T-cell (primary cell): ENCODE measurements around the gene AHRR. TPM values are rescaled to one million over a fixed set of nuclear protein-coding genes. Genes with fewer than 3 reads are reported as not detected.

Experiments used
- ATAC-seq, 4 experiments: fragments of 200-7000 bp in 3 of 4; fragments of 150-1000 bp in 1 of 4; cut with Tn5 transposase; replicated peaks in 1 of 4; 1 replicate in 3 of 4; 2 replicates in 1 of 4; pipeline ENCODE4 v1.10.0; 2021; ENCODE audit warnings: moderate library complexity in 3 of 4, mild to moderate bottlenecking in 2 of 4, moderate number of reproducible peaks in 1 of 4
- CTCF ChIA-PET, 2 donors: fragments of 300-600 bp; sonication (Branson Sonifier 250); formaldehyde crosslinking; loops; one replicate each; lab custom pipeline; 2022; ENCODE audit warnings: antibody characterized with exemption in 2 of 2; lab: Charles Lee
- POLR2A ChIA-PET, 2 donors: fragments of 300-600 bp; sonication (Branson Sonifier 250); formaldehyde crosslinking; loops; one replicate each; lab custom pipeline; 2022; ENCODE audit warnings: antibody characterized with exemption in 2 of 2; lab: Charles Lee
- DNase-seq, 35 experiments: peaks; one replicate each; pipeline versions ENCODE4 v3.0.0 to v3.0.0-alpha.2; 2013 to 2023
- H3K27ac ChIP-seq: one replicate; pipeline ENCODE4 v1.5.1; 2013; ENCODE audit warnings: low read length
- H3K27me3 ChIP-seq, 2 experiments: replicated peaks in 1 of 2; 1 replicate in 1 of 2; 2 replicates in 1 of 2; pipeline versions ENCODE4 v1.6.1 to v1.7.0; 2013; ENCODE audit warnings: low read length in 1 of 2, mixed read lengths in 1 of 2; ENCODE audit not compliant: control insufficient read depth in 2 of 2, insufficient read depth in 2 of 2; ENCODE audit errors: extremely low read depth in 1 of 2
- H3K36me3 ChIP-seq, 2 donors: 1 replicate in 1 of 2; 2 replicates in 1 of 2; pipeline versions ENCODE4 v1.6.1 to v1.7.0; 2013; ENCODE audit warnings: low read length in 1 of 2; ENCODE audit not compliant: control insufficient read depth in 2 of 2, insufficient read depth in 1 of 2; ENCODE audit errors: extremely low read depth in 1 of 2
- H3K4me1 ChIP-seq, 2 experiments: 1 replicate in 1 of 2; 2 replicates in 1 of 2; pipeline versions ENCODE4 v1.6.1 to v1.7.0; 2013; ENCODE audit warnings: low read length in 2 of 2, mixed read lengths in 1 of 2; ENCODE audit not compliant: insufficient read depth in 2 of 2, control insufficient read depth in 1 of 2; ENCODE audit errors: extremely low read depth in 1 of 2
- H3K4me3 ChIP-seq, 2 donors: 1 replicate in 1 of 2; 2 replicates in 1 of 2; pipeline versions ENCODE4 v1.5.1 to v1.7.0; 2013; ENCODE audit warnings: mild to moderate bottlenecking in 2 of 2, low read length in 1 of 2, moderate library complexity in 1 of 2; ENCODE audit not compliant: control insufficient read depth in 1 of 2; ENCODE audit errors: extremely low read depth in 1 of 2
- H3K9me3 ChIP-seq: 2 replicates; pipeline ENCODE4 v1.7.0; 2013
- H3K27ac Mint-ChIP-seq, 2 donors: one replicate each; pipeline ENCODE4 v1.8.0; 2020 to 2021; ENCODE audit warnings: mild to moderate bottlenecking in 2 of 2, mixed read lengths in 2 of 2
- H3K27me3 Mint-ChIP-seq, 2 donors: one replicate each; pipeline ENCODE4 v1.8.0; 2021 to 2022; ENCODE audit warnings: mixed read lengths in 2 of 2
- H3K36me3 Mint-ChIP-seq: one replicate; pipeline ENCODE4 v1.8.0; 2021; ENCODE audit warnings: mixed read lengths
- H3K4me1 Mint-ChIP-seq, 3 donors: one replicate each; pipeline ENCODE4 v1.8.0; 2020 to 2022; ENCODE audit warnings: mixed read lengths in 3 of 3, mild to moderate bottlenecking in 1 of 3
- H3K4me3 Mint-ChIP-seq, 3 donors: one replicate each; pipeline ENCODE4 v1.8.0; 2020 to 2022; ENCODE audit warnings: mild to moderate bottlenecking in 3 of 3, mixed read lengths in 3 of 3, moderate library complexity in 3 of 3
- H3K9me3 Mint-ChIP-seq, 3 donors: one replicate each; pipeline ENCODE4 v1.8.0; 2020 to 2022; ENCODE audit warnings: mixed read lengths in 3 of 3
- WGBS: methylation state at CpG from one replicate; pipeline ENCODE4 v1.1.5; 2013; ENCODE audit warnings: missing lambda C conversion rate; ENCODE audit not compliant: insufficient coverage; 5-methylcytosine and 5-hydroxymethylcytosine counted together
- total RNA-seq, 35 experiments: library from RNA in 6 of 35; stranded (reverse) in 6 of 35; fragments of 120-200 nt in 1 of 35; gene quantifications; one replicate each; pipeline versions ENCODE4 v1.2.1 to v1.2.4 and lab custom pipeline; 2013 to 2026

The AHRR gene
- total RNA-seq, 5 donors from 2014 or later (not counting 1 experiment from before 2014, with no cell fraction given) = 0.55 to 13.5 (median 3.4) TPM

GRCh38 chr5:316210-317085 lies 5.1 kb upstream of the AHRR start:
- H3K4me1 ChIP-seq = peaks cover 3 to 20% of the 10 kb centered on the region in 2 experiments
- peaks cover 23 to 35% of the 10 kb centered on the region in 2 donors for H3K36me3 ChIP-seq
- Mint-ChIP-seq H3K9me3 (no peaks in the 10 kb centered on the region), H3K4me1 (peaks cover 0 to 12% (median 10%) of the 10 kb centered on the region in 3 donors), H3K27ac (no peak overlapping the region), H3K36me3 (peaks cover 25% of the 10 kb centered on the region), H3K4me3 (no peak overlapping the region), H3K27me3 (peaks cover 6 to 18% of the 10 kb centered on the region in 2 donors)
- no peak for ATAC-seq
- CTCF ChIA-PET = no interaction called here
- 92% methylated on average over 15 of the region's 19 CpGs for WGBS
- peaks cover 0 to 30% of the 10 kb centered on the region in 2 experiments for H3K27me3 ChIP-seq
- no peak for DNase-seq
- H3K9me3 ChIP-seq = no peaks in the 10 kb centered on the region
- H3K4me3 ChIP-seq = no peak overlapping the region
- no peak overlapping the region for H3K27ac ChIP-seq
- POLR2A ChIA-PET = no interaction called here

GRCh38 chr5:317086-317811 lies 4.3 kb upstream of the AHRR start:
- ChIA-PET CTCF (no interaction called here), POLR2A (no interaction called here)
- Mint-ChIP-seq H3K27me3 (peaks cover 6 to 18% of the 10 kb centered on the region in 2 donors), H3K27ac (no peak overlapping the region), H3K9me3 (no peaks in the 10 kb centered on the region), H3K4me3 (peak overlapping the region in 1 of 3 donors; percentile 17), H3K36me3 (peaks cover 24% of the 10 kb centered on the region), H3K4me1 (peaks cover 0 to 12% (median 10%) of the 10 kb centered on the region in 3 donors)
- DNase-seq (peak in 4 of 35 experiments; percentile 11 to 41 (median 28)), ATAC-seq (peak in 3 of 4 experiments; percentile 47 to 66 (median 58))
- no peaks in the 10 kb centered on the region for H3K9me3 ChIP-seq
- H3K36me3 ChIP-seq = peaks cover 18 to 29% of the 10 kb centered on the region in 2 donors
- no peak overlapping the region for H3K4me3 ChIP-seq
- H3K27ac ChIP-seq = no peak overlapping the region
- peaks cover 3 to 22% of the 10 kb centered on the region in 2 experiments for H3K4me1 ChIP-seq
- H3K27me3 ChIP-seq = peaks cover 0 to 35% of the 10 kb centered on the region in 2 experiments
- 76% methylated on average over 21 of the region's 26 CpGs for WGBS

- peaks cover 3 to 30% of the 10 kb centered on the region in 2 experiments for H3K4me1 ChIP-seq
- H3K9me3 ChIP-seq = no peaks in the 10 kb centered on the region
- DNase-seq (no peak), ATAC-seq (no peak)
- peaks cover 0 to 15% (median 12%) of the 10 kb centered on the region in 3 donors for H3K4me1 Mint-ChIP-seq
- no peak overlapping the region for H3K4me3 Mint-ChIP-seq
- H3K36me3 ChIP-seq = peaks cover 16 to 22% of the 10 kb centered on the region in 2 donors
- H3K27ac Mint-ChIP-seq = no peak overlapping the region
- peaks cover 9 to 22% of the 10 kb centered on the region in 2 donors for H3K27me3 Mint-ChIP-seq
- H3K27ac ChIP-seq = no peak overlapping the region
- CTCF ChIA-PET = no interaction called here
- H3K27me3 ChIP-seq = peaks cover 2 to 46% of the 10 kb centered on the region in 2 experiments
- H3K4me3 ChIP-seq = no peak overlapping the region
- peaks cover 18% of the 10 kb centered on the region for H3K36me3 Mint-ChIP-seq
- 79% methylated on average over 10 of the region's 15 CpGs for WGBS
- POLR2A ChIA-PET = no interaction called here
- H3K9me3 Mint-ChIP-seq = no peaks in the 10 kb centered on the region
These were observed 3.1 kb upstream of the AHRR start for GRCh38 chr5:318341-318897.

GRCh38 chr5:318931-319601 lies 2.4 kb upstream of the AHRR start:
- no peak for DNase-seq
- Mint-ChIP-seq H3K27ac (no peak overlapping the region), H3K36me3 (peaks cover 18% of the 10 kb centered on the region), H3K27me3 (peaks cover 15 to 29% of the 10 kb centered on the region in 2 donors), H3K4me1 (peaks cover 0 to 16% (median 12%) of the 10 kb centered on the region in 3 donors), H3K4me3 (peak overlapping the region in 1 of 3 donors; percentile 6), H3K9me3 (no peaks in the 10 kb centered on the region)
- Histone ChIP-seq H3K4me3 (no peak overlapping the region), H3K27ac (no peak overlapping the region), H3K9me3 (no peaks in the 10 kb centered on the region), H3K27me3 (peaks cover 2 to 53% of the 10 kb centered on the region in 2 experiments), H3K4me1 (peaks cover 3 to 30% of the 10 kb centered on the region in 2 experiments), H3K36me3 (peaks cover 11 to 15% of the 10 kb centered on the region in 2 donors)
- 63% methylated on average over 17 of the region's 18 CpGs for WGBS
- POLR2A ChIA-PET = no interaction called here
- ATAC-seq = no peak
- CTCF ChIA-PET = no interaction called here

GRCh38 chr5:320524-321229 lies 837 bp upstream of the AHRR start:
- Histone ChIP-seq H3K9me3 (no peaks in the 10 kb centered on the region), H3K4me1 (peaks cover 3 to 30% of the 10 kb centered on the region in 2 experiments), H3K4me3 (peak overlapping the region in 1 of 2 donors; percentile 58), H3K27me3 (peaks cover 2 to 67% of the 10 kb centered on the region in 2 experiments), H3K27ac (no peak overlapping the region), H3K36me3 (peaks cover 0 to 6% of the 10 kb centered on the region in 2 donors)
- H3K27ac Mint-ChIP-seq = peak overlapping the region in 1 of 2 donors; percentile 46
- no peaks in the 10 kb centered on the region for H3K9me3 Mint-ChIP-seq
- DNase-seq (no peak), ATAC-seq (no peak)
- CTCF ChIA-PET = no interaction called here
- H3K27me3 Mint-ChIP-seq = peaks cover 22 to 35% of the 10 kb centered on the region in 2 donors
- POLR2A ChIA-PET = no interaction called here
- peak overlapping the region; percentile 64 to 74 (median 69) for H3K4me3 Mint-ChIP-seq
- H3K36me3 Mint-ChIP-seq = peaks cover 5% of the 10 kb centered on the region
- WGBS = 8% methylated on average over 64 of the region's 65 CpGs
- peaks cover 0 to 16% (median 12%) of the 10 kb centered on the region in 3 donors for H3K4me1 Mint-ChIP-seq
